LHCN-M2 (cell line): ENCODE data around the gene KLK15. TPM values are rescaled to one million over a fixed set of nuclear protein-coding genes. Genes with fewer than 3 reads are reported as not detected.

Source experiments
- DNase-seq: peaks from one replicate; pipeline ENCODE4 v3.0.0-alpha.2; 2012; ENCODE audit warnings: low read depth
- total RNA-seq: library from RNA; depleted of rRNA; stranded (reverse); fragments of >200 nt; gene quantifications from 2 replicates; pipeline ENCODE4 v1.2.3, GENCODE V29; 2014; rRNA removed

Gene KLK15
- total RNA-seq, 1 experiment from 2014 or later = not detected

GRCh38 chr19:50776131-50776530 is 57.2 kb downstream of the KLK15 start:
- DNase-seq = no peak

Other genes with a start within 250 kb of the KLK15 start
- 0.11 TPM in 1 of 2 replicates, not detected in the other for gene SYT3, start 193.7 kb downstream of the KLK15 start, total RNA-seq
- not detected in 2 replicates for gene C19orf81, start 184.1 kb downstream of the KLK15 start, total RNA-seq
- gene SHANK1, start 113.8 kb downstream of the KLK15 start, total RNA-seq = 3.6 and 6.3 TPM in 2 replicates
- 129 and 189 TPM in 2 replicates for gene CLEC11A, start 110.2 kb downstream of the KLK15 start, total RNA-seq
- gene GPR32, start 63.1 kb downstream of the KLK15 start, total RNA-seq = not detected in 2 replicates
- not detected in 2 replicates for gene ACP4, start 43.2 kb downstream of the KLK15 start, total RNA-seq
- gene KLK1, start 9.8 kb downstream of the KLK15 start, total RNA-seq = not detected in 2 replicates
- not detected in 2 replicates for gene KLK3, start 21.3 kb upstream of the KLK15 start, total RNA-seq
- gene KLK2, start 39.9 kb upstream of the KLK15 start, total RNA-seq = not detected in 2 replicates
- not detected in 2 replicates for gene KLK4, start 77.8 kb upstream of the KLK15 start, total RNA-seq
- not detected in 2 replicates for gene KLK5, start 119.5 kb upstream of the KLK15 start, total RNA-seq
- gene KLK6, start 136.0 kb upstream of the KLK15 start, total RNA-seq = not detected in 2 replicates
- not detected in 2 replicates for gene KLK7, start 150.3 kb upstream of the KLK15 start, total RNA-seq
- not detected in 2 replicates for gene KLK8, start 168.0 kb upstream of the KLK15 start, total RNA-seq
- gene KLK10, start 186.1 kb upstream of the KLK15 start, total RNA-seq = not detected in 2 replicates
- not detected in 2 replicates for gene KLK11, start 193.0 kb upstream of the KLK15 start, total RNA-seq
- gene KLK12, start 201.4 kb upstream of the KLK15 start, total RNA-seq = not detected in 2 replicates
- not detected in 2 replicates for gene KLK13, start 231.5 kb upstream of the KLK15 start, total RNA-seq
- not detected in 2 replicates for gene KLK14, start 249.3 kb upstream of the KLK15 start, total RNA-seq